GM19324 (cell line): ENCODE results near the gene BDH1.
"Not testable (repeated sequence)": the region's sequence is repeated elsewhere in the genome, so short reads cannot be mapped to it uniquely, and the experiment has no call there.

Experiments used
- ATAC-seq: cut with Tn5 transposase; IDR thresholded peaks from one replicate; pipeline ENCODE4 v1.9.1; 2021; ENCODE audit warnings: mild to moderate bottlenecking, moderate library complexity; ENCODE audit not compliant: unreplicated experiment, low FRiP score

BDH1 gene

DNA sequence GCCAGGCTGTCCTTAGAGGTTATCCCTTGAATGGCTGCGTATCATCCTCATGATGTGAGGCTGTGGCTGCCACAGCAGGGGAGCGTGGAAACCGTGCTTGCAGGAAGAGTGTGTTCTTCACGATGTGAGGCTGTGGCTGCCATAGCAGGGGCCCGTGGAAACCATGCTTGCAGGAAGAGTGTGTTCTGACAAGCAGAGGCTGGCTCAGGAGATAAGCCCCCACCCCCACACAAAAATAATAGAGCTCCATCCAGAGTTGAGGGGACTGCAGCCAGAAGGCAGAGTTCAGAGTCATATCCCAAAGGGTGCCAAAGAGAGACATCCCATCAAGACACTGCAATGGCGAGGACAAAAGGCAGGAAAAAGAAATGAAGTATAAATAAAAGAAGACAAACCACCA, 22.6 kb upstream of the BDH1 start:
- ATAC-seq = no peak

DNA sequence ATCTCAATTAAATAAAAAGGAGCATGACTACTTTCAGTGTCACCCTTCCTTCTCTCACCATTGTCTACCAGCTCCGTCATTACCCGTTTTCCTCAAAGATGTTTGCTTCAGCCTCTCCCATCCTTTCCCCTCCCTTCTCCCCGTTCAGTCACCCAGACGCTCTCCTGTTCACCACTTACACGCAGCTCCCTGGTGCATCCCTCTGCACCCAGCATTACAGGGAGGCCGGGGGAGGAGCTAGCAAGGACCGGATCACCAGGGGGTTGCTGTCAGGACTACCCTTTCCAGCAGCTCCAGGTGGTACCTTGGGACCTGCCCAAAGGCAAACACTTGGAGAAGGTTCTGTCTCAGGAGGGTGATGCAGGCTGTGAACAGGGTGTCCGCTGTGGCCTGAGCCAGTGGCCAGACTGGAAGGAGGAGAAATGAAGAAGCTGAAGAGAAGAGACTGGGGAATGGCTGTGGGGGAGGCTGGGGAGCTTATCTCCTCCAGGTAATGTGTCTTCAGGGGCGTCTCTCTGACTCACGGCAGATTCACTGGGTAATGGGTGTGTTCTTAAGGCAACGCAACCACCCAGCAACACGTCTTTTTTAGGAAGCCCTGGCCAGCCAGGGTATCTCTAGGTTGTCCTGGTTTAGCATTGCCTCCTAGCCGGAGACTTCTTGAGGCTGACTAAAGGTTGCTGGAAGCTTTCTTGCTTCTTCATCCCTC, 21.8 kb upstream of the BDH1 start:
- ATAC-seq = no peak

DNA sequence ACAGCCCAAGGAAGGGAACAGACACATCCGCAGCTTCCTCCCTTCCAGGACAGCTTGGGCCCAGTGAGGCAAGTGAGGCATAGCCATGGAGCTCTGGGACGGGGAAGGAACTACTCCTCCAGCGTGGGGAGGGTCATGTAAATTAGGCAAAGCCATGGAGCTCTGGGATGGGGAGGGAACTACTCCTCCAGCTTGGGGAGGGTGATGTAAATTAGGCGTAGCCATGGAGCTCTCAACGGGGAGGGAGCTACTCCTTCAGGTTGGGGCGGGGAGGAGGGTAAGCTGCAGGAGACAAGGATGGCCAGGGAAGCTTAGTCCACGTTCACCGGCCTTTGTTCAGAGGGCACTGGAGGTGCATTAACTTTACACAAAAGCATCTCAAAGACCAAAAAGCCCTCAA, 21.1 kb upstream of the BDH1 start:
- no peak for ATAC-seq

DNA sequence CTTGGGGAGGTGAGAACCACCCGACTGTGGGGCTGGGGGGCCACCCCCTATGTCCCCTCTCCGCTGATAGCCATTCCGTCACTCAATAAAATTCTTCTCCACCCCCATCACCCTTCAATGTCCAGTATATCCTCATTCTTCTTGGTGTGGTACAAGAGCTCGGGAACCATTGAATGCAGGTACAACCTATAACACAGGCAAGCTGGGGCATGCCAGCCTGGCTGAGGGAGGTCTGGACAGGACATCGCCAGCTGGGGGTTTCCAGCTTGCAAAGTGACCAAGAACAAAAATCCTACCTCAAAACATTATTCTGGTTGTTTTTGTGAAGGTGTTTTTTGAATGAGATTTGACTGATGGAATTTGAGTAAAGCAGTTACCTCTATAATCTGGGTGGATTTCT, 19.6 kb upstream of the BDH1 start:
- ATAC-seq = no peak

DNA sequence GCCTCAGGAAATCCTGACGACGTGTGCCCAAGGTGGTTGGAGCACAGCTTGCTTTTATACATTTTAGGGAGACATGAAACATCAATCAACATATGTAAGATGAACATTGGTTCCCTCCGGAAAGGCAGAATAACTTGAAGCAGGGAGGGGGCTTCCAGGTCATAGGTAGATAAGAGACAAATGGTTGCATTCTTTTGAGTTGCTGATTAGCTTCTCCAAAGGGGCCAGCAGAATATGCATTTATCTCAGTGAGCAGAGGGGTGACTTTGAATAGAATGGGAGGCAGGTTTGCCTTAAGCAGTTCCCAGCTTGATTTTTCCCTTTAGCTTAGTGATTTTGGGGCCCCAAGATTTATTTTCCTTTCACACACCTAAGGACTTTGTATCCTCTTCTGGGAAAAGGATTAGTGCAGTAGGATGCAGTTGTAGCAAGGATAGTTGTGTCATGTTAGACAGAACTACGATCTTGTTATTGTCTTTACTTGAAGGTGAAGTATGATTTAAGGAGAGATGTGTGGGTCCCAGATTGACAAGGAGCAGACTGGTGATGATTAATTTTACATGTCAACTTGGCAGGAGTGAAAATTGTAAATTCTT, 18.7 kb upstream of the BDH1 start:
- not testable (repeated sequence) for ATAC-seq

DNA sequence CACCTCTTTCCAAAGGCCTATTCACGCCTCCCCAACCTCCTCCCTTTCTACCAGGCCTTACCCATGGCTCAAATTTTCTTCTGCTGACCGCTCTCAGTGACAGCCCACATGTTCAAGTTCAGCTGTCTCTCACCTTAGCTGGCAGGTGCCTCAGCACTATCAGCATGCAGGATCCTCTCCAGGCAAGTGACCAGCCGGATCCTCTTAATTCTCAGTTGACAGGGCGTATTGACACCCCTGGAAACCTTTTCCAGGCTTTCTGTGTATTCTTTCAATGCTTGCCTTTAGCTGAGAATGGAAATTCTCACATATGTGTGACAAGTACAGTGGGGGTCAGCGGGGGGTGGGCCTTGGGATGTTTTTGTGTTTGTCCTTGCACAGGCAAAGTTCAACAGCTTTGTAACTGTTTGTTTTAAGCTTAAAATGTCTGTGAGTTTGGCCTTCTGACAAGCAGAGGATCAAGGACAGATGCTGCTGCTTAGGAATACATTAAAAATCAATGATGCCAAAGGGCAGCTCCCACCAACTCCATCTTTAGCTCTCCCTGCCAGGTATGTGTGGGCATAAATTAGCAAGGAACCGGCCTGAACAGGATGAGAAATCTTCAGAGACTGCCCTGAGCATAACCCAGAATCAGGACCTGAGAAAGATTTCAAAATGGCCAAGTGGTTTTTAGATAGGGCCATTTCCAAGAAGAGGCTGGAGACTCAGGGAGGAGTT, 17.4 kb upstream of the BDH1 start:
- no peak for ATAC-seq

DNA sequence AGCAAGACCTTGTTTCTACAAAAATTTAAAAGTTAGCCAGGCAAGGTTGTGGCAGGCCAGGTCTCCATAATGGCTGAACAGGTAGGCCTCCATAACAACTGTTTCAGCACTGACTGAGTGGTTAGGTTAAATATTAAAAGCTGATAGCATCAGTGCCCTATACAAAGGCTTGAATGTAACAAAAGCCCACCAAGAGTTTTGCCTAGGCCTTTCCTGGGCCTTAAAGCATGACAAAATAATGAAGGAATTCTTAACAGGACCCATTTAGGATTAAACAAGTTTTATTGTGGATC, 16.1 kb upstream of the BDH1 start:
- not testable (repeated sequence) for ATAC-seq

DNA sequence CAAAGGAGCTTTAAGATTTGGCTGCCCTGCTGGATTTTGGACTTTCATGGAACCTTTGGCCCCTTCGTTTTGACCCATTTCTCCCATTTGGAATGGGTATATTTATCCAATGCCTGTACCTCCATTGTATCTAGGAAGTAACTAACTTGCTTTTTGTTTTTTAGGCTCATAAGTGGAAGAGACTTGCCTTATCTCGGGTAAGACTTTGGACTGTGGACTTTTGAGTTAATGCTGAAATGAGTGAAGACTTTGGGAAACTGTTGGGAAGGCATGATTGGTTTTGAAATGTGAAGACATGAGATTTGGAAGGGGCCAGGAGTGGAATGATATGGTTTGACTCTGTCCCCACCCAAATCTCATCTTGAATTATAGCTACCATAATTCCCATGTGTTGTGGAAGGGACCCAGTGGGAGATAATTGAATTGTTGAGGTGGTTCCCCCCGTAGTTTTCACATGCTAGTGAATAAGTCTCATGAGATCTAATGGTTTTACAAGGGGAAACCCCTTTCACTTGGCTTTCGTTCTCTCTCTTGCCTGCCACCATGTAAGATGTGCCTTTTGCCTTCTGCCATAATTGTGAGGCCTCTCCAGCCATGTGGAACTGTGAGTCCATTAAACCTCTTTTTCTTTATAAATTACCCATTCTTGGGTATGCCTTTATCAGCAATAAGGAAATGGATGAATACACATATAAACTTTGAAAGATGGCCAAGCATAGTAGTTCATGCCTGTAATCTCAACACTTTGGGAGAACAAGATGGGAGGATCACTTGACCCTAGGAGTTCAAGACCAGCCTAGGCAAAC, 15.5 kb upstream of the BDH1 start:
- not testable (repeated sequence) for ATAC-seq

DNA sequence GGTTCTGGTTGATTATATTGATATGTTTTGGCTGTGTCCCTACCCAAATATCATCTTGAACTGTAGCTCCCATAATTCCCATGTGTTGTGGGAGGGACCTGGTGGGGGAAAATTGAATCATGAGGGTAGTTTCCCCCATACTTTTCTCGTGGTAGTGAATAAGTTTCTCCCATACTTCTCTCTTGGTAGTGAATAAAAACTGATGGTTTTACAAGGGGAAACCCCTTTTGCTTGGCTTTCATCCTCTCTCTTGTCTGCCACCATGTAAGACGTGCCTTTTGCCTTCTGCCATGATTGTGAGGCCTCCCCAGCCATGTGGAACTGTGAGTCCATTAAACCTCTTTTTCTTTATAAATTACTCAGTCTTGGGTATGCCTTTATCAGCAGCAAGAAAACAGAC, 13.7 kb upstream of the BDH1 start:
- not testable (repeated sequence) for ATAC-seq

DNA sequence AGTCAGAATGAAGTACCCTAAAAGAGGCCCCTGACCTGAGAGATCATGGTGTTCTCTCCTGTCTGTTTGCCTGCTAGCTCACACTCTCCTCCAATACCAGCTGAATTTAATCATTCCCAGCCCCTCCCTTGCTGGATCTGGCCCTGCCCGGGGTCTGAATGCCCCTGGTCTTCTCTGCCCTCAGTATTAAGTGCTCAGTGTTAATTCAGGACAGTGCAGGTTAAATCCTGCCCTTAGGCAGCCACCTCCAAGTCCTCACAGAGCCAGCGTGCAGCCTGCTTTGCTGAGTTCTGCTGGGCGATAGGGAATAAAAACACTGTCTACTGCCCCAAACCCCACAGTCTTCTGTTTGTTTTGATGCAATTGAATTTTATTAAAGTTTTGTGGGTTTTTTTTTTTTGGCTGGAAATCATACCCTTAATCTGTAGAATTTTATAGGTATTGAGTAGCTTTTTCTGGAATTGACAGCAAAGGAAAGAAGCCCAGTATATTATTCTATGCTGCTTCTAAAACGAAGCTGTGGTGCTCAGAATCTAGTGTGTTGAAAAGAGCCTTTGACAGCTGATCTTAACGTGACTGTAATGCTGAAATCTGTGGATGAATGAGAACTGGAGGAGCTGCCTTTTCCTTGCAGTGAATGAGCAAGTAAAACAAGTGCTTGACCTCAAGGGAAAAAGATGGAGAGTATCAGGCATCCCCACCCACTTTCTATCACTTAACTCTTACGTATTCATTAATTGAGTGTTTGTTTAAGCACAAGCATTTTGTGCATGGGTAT, 12.3 kb upstream of the BDH1 start:
- ATAC-seq = no peak

DNA sequence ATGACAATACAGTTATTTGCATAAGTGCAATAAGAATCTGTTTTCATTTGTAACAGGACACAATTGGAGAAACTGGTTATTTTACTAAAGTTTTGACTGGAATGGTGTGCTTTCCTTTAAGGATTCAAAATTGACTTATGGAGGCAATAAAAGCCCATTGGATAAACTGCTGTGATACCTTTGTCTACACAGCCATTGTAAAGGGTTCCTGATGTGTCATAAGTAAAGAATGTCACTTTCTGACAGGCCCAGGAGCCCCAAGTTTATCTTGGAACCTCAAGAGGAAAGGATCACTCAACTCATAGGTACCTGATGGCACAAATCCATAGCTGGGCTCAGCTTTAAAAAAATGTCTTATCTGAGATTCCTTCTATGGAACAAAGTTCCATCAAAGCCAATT, 10.4 kb upstream of the BDH1 start:
- ATAC-seq = not testable (repeated sequence)

DNA sequence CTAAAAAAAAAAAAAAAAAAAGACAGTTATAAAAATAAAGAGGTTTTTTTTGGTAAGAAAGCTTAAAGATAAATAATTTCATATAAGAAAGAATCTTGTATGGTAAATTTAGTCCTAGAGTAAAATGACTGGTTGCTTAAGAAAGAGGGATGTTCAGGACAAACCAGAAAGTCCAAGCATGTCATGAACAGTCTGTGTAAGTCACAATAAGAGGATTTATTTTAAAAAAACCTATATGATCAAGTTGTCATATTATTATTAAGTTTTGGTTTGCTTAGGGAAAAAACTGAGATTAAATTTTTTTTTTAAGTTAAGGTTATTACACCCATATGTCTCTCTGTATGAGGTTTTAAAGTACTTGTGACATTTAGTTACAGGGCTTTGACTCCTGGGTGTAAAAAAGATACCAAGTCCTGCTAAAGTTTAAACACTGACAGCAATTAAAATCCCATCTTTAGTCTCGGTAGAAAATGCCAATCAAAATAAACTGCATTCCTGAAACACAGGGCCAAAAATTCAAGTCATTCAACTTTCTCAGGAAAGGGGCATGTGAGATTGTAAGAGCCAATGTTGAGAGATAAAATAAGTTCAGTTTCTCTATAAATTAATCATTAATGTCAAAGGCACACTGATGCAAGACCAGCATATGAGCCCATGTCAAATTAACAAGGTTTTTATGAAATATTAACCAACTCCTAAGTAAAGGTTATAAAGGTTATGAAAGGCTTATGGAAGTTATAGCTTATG, 8.5 kb upstream of the BDH1 start:
- no peak for ATAC-seq

DNA sequence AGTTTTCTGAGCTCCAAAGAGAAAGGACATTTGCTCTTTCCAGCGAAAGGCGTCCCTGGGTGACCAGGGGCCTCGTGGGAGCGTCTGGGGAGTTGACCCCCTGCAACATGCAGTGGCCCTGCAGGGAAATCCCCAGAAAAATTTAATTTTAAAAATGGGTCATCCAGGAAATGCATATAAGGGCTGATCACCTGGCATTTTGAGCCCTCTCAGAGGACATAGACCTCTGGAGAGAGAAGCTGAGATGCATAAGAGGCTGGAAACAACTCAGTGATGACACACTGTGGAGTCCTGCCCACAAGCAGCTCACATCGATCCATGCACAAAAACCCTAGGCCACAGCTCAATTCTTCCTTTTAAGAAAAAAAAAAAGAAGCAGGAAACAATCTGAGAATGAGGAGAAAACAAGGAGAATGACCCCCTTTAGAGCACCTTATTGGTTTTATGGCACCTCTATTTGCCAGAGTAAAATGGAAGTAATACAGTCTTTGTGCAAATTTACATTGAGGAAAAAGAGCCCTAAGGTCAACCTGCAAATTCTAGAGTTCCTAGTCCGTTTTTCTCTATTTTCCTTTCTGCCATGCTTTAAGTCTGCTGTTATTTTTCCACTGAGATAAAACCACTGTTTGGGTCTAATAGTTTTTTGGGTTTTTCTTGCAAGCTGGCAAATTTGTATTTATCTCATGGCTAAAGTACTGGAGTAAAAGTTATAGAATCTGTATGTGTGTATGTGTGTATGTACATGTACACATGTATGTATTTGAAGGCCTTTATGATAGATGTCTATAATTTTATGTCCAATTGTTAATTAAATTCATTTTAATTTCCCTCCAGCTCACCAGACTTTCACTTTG, 6.9 kb upstream of the BDH1 start:
- no peak for ATAC-seq

DNA sequence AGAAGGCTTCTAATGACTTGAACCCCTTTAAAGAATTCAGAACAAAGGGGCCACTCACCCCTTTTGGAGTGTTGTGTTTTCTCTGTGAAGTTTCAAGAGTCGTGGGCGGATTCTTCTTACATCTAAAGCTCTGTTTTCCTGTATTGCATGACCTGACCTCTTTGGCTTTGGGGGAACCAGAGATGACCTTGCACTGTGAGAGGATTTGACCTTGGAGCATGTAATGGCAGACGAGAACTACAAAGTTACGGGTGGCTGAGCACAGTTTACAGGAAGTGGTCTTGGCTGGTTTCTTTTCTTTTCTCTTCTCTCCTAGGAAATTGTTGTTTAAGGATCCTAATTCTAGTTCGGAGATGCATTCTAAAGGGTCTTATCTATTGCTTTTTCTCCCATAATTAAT, 6.2 kb upstream of the BDH1 start:
- no peak for ATAC-seq

DNA sequence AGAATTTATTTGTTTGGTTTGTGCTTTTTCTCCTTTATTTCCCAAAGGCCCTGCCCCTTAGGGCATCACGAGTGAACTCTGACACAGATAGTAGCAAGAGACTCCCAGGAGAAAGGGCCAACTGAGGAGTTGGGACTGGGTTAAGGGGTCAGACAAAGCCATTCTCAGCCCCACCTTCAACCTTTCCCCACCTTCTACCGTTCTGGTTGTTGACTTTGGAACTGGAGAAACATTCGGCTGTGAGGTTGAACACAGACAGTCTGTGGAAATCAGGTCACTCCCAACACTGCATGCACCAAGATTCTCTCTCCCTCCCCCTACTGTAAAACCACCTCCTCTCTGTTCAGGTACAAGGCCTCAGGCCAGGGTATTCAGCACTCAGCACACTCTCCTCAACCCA, 3.9 kb upstream of the BDH1 start:
- no peak for ATAC-seq

DNA sequence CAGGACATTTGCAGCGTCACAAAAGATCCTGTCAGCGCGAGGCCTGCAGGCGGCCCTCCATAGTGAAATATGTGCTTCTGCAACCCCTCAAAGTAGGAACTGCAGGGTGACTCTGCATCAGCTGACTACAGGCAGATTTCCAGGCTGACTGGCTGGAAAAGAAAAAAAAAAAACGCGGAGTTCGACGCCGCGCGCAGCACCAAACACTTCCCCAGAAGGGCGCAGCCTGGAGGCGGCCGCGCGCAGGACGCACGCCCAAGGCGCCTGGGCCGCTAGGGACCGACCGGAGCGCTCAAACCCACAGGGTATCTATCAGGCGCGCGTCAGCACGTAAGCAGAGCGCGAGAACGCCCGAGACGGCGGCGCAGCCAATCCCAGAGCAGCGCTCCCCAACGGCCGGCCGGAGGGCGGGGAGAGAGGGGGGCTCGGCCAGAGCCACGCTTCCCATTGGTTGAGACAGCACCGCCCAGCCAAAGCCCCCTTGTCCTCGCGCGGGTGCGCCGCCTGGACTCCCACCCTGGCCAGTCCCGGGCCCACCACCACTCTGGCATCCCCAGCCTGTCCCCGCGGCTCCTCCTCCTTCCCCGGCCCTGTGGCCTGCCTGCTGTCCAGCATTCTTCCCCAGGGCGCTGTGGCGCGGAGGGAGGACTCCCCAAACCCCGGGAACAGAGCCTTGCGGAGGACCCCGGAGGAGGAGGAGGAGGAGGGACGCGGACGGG, 1.0 kb downstream of the BDH1 start:
- peak; percentile 95 for ATAC-seq

DNA sequence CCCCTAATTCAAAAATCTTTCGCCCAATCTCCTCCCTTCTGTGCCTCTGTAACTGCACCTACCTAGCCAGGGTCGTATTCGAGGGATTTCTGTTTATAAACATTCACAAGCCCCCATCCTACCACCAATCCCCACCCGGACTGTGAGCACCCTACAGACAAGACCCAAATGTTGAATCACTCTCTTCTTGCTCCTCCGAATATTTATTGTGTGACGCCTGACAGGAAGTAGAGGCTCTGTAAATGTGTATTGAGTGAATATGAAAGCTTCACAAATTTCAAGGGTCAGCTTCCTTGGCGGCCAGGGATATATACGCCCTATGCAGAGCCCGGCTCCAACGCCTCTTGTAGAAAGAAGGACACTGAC, 1.6 kb downstream of the BDH1 start:
- ATAC-seq = no peak

DNA sequence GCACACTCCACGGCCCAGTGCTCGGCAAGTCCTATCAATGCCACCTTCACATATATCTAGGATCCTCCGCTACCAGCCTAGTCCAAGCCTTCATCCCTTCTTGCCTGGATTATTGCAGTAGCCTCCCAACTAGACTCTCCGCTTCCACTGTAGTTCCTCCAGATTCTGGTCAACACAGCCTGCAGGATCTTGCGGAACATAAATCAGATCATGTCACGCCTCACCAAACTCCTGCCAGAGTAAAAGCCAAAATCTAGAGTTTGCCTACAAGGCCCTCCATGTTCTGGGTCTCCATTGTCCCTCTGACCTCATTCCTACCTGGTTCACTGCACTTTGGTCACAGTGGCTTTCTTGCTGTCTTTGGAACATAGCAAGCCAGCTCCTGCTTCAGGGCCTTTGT, 3.6 kb downstream of the BDH1 start:
- ATAC-seq = no peak
